ENCODE data around the gene RELN. TPM values are rescaled to one million over a fixed set of nuclear protein-coding genes. Genes with fewer than 3 reads are reported as not detected.
A peak's percentile ranks its signal among the peaks of the same experiment; 100 is the strongest.

RELN gene
- total and polyA plus RNA-seq, 2 of the 13 experiments (the other 11 are each of a cell fraction or from before 2014, with no cell fraction given), result 315 to 332 TPM

DNA sequence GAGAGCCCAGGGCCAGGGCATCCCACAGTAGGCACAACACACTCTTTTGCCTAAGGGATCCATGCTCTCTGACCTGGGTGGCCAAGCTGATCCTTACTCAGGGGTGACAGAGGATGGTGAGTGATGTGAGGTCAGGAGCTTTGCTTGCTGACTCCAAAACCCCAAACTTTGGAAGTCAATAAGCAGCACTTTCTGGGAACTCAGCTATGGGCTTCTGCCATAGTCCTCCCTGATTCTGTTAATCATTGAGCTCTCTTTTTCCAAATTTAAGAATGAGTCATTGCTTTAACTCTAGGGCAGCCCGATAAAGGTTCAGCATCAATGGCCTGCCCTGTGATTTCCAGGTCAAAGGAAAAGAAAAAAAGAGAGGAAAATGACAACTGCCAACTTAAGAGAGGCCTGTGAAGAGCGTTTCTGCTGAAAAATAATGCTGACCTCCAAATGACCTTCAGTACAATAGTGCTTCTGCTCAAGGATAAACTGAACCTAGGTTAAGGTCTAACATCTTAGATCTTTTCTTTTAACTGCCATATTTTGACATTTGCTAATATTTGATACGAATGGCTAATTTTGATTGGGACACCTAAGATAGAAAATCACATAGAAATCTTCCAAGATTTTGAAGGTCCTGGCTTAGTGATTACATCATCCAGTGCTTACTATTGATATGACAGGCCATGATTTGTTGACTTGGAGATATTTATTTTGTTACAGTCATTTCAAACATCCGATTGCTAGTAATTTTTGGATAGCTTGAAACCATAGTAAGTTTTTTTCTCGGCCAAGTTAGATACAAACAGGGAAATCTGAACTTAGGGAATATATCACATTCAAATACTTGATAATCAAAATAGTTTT, 20.8 kb upstream of the RELN start (continued):
- TF ChIP-seq ZFAT (CRISPR knock-in tag; conservative IDR thresholded peaks at IDR 0.05), result no peak
- peak; percentile 79; the same call in 1 of the 2 replicates for TF ChIP-seq RARA (CRISPR knock-in tag; IDR thresholded peaks at IDR 0.05)
- no peak for TF ChIP-seq ZNF562 (CRISPR knock-in tag; IDR thresholded peaks at IDR 0.05; ENCODE audit: borderline replicate concordance)
- no peak for TF ChIP-seq ZNF776 (CRISPR knock-in tag; IDR thresholded peaks at IDR 0.05)
- TF ChIP-seq, protein P1, sequence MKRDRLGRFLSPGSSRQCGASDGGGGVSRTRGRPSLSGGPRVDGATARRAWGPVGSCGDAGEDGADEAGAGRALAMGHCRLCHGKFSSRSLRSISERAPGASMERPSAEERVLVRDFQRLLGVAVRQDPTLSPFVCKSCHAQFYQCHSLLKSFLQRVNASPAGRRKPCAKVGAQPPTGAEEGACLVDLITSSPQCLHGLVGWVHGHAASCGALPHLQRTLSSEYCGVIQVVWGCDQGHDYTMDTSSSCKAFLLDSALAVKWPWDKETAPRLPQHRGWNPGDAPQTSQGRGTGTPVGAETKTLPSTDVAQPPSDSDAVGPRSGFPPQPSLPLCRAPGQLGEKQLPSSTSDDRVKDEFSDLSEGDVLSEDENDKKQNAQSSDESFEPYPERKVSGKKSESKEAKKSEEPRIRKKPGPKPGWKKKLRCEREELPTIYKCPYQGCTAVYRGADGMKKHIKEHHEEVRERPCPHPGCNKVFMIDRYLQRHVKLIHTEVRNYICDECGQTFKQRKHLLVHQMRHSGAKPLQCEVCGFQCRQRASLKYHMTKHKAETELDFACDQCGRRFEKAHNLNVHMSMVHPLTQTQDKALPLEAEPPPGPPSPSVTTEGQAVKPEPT (CRISPR knock-in tag; IDR thresholded peaks at IDR 0.05; ENCODE audit: low read depth), result no peak
- TF ChIP-seq MTF2 (CRISPR knock-in tag; IDR thresholded peaks at IDR 0.05; ENCODE audit: borderline replicate concordance), result no peak
- TF ChIP-seq ZNF225 (CRISPR knock-in tag; IDR thresholded peaks at IDR 0.05), result no peak
- TF ChIP-seq ZNF746 (CRISPR knock-in tag; IDR thresholded peaks at IDR 0.05), result no peak
- no peak for TF ChIP-seq IKZF4 (CRISPR knock-in tag; IDR thresholded peaks at IDR 0.05; ENCODE audit: borderline replicate concordance, low read depth, not compliant biosample characterization)
- no peak for TF ChIP-seq DR1 (CRISPR knock-in tag; IDR thresholded peaks at IDR 0.05)
- 0 out of 2 replicates have a peak, but pooled peaks have one; percentile 18 for TF ChIP-seq SMAD3 (CRISPR knock-in tag; IDR thresholded peaks at IDR 0.05)
- TF ChIP-seq, protein P2, sequence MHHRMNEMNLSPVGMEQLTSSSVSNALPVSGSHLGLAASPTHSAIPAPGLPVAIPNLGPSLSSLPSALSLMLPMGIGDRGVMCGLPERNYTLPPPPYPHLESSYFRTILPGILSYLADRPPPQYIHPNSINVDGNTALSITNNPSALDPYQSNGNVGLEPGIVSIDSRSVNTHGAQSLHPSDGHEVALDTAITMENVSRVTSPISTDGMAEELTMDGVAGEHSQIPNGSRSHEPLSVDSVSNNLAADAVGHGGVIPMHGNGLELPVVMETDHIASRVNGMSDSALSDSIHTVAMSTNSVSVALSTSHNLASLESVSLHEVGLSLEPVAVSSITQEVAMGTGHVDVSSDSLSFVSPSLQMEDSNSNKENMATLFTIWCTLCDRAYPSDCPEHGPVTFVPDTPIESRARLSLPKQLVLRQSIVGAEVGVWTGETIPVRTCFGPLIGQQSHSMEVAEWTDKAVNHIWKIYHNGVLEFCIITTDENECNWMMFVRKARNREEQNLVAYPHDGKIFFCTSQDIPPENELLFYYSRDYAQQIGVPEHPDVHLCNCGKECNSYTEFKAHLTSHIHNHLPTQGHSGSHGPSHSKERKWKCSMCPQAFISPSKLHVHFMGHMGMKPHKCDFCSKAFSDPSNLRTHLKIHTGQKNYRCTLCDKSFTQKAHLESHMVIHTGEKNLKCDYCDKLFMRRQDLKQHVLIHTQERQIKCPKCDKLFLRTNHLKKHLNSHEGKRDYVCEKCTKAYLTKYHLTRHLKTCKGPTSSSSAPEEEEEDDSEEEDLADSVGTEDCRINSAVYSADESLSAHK (CRISPR knock-in tag; IDR thresholded peaks at IDR 0.05; ENCODE audit: borderline replicate concordance), result no peak
- no peak for TF ChIP-seq SP5 (CRISPR knock-in tag; IDR thresholded peaks at IDR 0.05; ENCODE audit: borderline replicate concordance, low read depth)
- no peak for TF ChIP-seq ZNF34 (CRISPR knock-in tag; IDR thresholded peaks at IDR 0.05; ENCODE audit: borderline replicate concordance)
- TF ChIP-seq, protein P3, sequence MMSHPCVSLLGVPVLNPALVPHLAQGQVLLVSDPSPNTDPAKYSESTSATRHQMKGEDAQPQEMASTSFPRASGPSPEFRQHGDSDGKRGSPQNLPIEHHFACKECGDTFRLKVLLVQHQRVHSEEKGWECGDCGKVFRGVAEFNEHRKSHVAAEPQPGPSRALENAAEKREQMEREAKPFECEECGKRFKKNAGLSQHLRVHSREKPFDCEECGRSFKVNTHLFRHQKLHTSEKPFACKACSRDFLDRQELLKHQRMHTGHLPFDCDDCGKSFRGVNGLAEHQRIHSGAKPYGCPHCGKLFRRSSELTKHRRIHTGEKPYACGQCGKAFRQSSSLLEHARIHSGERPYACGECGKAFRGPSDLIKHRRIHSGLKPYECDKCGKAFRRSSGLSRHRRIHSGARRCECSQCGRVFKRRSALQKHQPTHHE (CRISPR knock-in tag; IDR thresholded peaks at IDR 0.05; ENCODE audit: borderline replicate concordance), result no peak
- TF ChIP-seq SMC3 (IDR thresholded peaks at IDR 0.05; ENCODE audit: low read length), result no peak
- no peak for TF ChIP-seq ISX (CRISPR knock-in tag; conservative IDR thresholded peaks at IDR 0.05)
- no peak for TF ChIP-seq ZNF383 (CRISPR knock-in tag; IDR thresholded peaks at IDR 0.05; ENCODE audit: borderline replicate concordance)
- no peak for TF ChIP-seq RELA (CRISPR knock-in tag; IDR thresholded peaks at IDR 0.05)
- TF ChIP-seq, protein P4, sequence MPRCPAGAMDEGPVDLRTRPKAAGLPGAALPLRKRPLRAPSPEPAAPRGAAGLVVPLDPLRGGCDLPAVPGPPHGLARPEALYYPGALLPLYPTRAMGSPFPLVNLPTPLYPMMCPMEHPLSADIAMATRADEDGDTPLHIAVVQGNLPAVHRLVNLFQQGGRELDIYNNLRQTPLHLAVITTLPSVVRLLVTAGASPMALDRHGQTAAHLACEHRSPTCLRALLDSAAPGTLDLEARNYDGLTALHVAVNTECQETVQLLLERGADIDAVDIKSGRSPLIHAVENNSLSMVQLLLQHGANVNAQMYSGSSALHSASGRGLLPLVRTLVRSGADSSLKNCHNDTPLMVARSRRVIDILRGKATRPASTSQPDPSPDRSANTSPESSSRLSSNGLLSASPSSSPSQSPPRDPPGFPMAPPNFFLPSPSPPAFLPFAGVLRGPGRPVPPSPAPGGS (CRISPR knock-in tag; IDR thresholded peaks at IDR 0.05), result no peak
- no peak for TF ChIP-seq ZNF674 (CRISPR knock-in tag; IDR thresholded peaks at IDR 0.05; ENCODE audit: low read depth)
- peak; percentile 60 for TF ChIP-seq POLR2G (IDR thresholded peaks at IDR 0.05; ENCODE audit: low read depth, low read length)
